ENCODE results near the gene GID8.

GID8 gene

DNA sequence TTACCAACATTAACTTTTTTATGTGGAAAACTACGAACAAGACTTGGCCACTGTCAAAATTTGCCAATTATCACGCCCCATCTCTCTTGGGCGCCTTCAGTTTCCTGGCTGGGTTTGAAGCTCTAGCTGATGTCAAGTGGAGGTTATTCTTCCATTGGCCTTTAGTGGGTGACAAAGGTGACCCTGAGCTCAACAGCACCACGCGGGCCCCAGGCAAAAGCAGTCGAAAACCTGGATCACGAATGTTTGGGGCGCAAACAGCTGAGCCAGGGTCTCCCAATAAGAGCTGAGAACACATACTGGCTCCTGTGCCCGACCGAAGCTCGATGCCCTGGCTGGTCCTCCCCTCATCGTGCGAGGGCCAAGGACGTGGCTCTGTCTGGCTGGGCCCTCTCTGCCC is 41.4 kb downstream of the GID8 start:
- Histone ChIP-seq H3K9me3 (ENCODE audit: control insufficient read depth, low read length) (no peaks in the 10 kb centered on the region), H3K27me3 (replicated peaks; ENCODE audit: control insufficient read depth, insufficient read depth, low read length) (peaks cover 83% of the 10 kb centered on the region), H3K4me3 (ENCODE audit: low read length) (no peak overlapping the region), H3K4me1 (ENCODE audit: control insufficient read depth, insufficient read depth, low read length) (no peaks in the 10 kb centered on the region), H3K9ac (ENCODE audit: low read length) (no peak overlapping the region), H3K36me3 (ENCODE audit: control insufficient read depth, insufficient read depth, low read length, severe bottlenecking) (no peaks in the 10 kb centered on the region)
- DNase-seq (ENCODE audit: low read depth), result no peak

DNA sequence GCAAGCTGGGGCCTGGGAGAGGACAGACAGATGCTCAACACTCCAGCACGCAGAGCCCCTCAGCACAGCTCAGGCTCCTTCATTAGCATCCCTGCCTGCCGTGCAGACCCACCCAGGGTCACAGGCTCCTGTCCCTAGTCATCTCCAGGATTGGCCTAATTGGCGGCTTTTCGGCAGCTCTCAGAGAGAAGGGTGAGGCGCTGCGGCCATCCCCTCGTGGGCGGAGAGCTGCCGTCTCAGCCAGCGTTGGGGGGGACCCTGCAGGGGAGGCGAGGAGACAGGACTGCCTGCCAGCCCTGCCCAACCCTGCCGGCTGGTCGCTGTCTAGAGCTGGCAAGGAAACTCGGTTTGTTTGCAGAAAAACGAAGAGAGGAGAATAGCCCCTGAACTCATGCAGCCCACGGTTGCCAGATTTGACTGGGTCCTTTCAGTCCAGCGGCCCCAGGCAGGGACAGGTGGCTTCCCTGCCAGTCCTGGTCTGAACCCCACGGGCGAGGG is 42.0 kb downstream of the GID8 start:
- Histone ChIP-seq H3K27me3 (replicated peaks; ENCODE audit: control insufficient read depth, insufficient read depth, low read length) (peaks cover 82% of the 10 kb centered on the region), H3K9ac (ENCODE audit: low read length) (no peak overlapping the region), H3K4me3 (ENCODE audit: low read length) (no peak overlapping the region), H3K36me3 (ENCODE audit: control insufficient read depth, insufficient read depth, low read length, severe bottlenecking) (no peaks in the 10 kb centered on the region), H3K4me1 (ENCODE audit: control insufficient read depth, insufficient read depth, low read length) (no peaks in the 10 kb centered on the region), H3K9me3 (ENCODE audit: control insufficient read depth, low read length) (no peaks in the 10 kb centered on the region)
- DNase-seq (ENCODE audit: low read depth), result no peak

DNA sequence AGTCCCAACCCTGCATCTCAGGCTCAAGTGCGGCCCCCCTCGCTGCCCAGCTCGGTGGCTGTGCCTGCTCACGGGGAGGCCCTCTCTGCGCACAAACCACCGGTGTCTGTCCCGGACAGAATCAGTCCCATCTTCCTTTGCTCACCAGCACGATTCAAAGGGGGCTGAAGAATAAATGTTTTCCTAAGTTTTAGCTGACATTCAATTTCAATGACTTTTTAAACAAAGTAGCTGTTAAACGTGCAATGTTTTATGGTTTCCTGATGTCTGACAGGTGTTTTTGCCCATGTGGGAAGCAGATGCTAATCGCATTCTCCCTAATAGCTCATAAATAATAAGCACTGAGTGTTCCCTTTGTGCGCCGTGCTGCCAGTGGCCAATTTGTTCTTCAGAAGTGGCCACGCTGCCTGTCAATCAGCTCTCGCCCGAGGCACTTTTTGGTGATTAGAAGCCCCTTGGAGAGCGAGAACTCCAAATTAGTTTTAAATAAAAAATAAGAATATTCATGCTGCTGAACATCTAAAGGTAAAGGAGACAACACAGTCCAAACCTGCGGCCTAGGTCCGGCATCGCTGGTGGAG is 42.5 kb downstream of the GID8 start:
- H3K9me3 ChIP-seq (ENCODE audit: control insufficient read depth, low read length), result no peaks in the 10 kb centered on the region
- peaks cover 82% of the 10 kb centered on the region for H3K27me3 ChIP-seq (replicated peaks; ENCODE audit: control insufficient read depth, insufficient read depth, low read length)
- H3K36me3 ChIP-seq (ENCODE audit: control insufficient read depth, insufficient read depth, low read length, severe bottlenecking), result no peaks in the 10 kb centered on the region
- no peak overlapping the region for H3K9ac ChIP-seq (ENCODE audit: low read length)
- DNase-seq (ENCODE audit: low read depth), result no peak
- H3K4me3 ChIP-seq (ENCODE audit: low read length), result no peak overlapping the region
- H3K4me1 ChIP-seq (ENCODE audit: control insufficient read depth, insufficient read depth, low read length), result no peaks in the 10 kb centered on the region

DNA sequence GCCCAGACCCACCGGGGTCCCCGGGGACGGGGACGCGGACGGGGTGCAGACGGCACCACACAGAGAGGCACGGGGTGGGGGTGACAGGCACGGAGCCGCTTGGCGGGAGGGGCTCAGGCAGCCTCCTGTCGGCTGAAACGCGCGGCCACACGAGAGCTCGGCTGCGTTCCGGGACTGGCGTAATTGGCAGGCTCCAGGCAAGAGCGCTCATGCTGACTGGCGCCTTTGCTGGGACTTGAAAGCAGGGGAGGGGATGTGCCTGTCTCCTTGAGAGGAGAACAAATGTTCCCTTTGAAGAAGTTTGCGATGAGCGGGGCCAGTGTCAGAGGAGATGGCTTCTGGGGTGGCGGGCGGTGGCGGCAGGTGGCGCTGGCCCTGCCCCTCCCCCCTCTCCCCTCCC is 43.0 kb downstream of the GID8 start:
- Histone ChIP-seq H3K36me3 (ENCODE audit: control insufficient read depth, insufficient read depth, low read length, severe bottlenecking) (no peaks in the 10 kb centered on the region), H3K4me3 (ENCODE audit: low read length) (no peak overlapping the region), H3K9ac (ENCODE audit: low read length) (no peak overlapping the region), H3K9me3 (ENCODE audit: control insufficient read depth, low read length) (no peaks in the 10 kb centered on the region), H3K27me3 (replicated peaks; ENCODE audit: control insufficient read depth, insufficient read depth, low read length) (peaks cover 83% of the 10 kb centered on the region), H3K4me1 (ENCODE audit: control insufficient read depth, insufficient read depth, low read length) (no peaks in the 10 kb centered on the region)
- DNase-seq (ENCODE audit: low read depth), result peak; percentile 39

DNA sequence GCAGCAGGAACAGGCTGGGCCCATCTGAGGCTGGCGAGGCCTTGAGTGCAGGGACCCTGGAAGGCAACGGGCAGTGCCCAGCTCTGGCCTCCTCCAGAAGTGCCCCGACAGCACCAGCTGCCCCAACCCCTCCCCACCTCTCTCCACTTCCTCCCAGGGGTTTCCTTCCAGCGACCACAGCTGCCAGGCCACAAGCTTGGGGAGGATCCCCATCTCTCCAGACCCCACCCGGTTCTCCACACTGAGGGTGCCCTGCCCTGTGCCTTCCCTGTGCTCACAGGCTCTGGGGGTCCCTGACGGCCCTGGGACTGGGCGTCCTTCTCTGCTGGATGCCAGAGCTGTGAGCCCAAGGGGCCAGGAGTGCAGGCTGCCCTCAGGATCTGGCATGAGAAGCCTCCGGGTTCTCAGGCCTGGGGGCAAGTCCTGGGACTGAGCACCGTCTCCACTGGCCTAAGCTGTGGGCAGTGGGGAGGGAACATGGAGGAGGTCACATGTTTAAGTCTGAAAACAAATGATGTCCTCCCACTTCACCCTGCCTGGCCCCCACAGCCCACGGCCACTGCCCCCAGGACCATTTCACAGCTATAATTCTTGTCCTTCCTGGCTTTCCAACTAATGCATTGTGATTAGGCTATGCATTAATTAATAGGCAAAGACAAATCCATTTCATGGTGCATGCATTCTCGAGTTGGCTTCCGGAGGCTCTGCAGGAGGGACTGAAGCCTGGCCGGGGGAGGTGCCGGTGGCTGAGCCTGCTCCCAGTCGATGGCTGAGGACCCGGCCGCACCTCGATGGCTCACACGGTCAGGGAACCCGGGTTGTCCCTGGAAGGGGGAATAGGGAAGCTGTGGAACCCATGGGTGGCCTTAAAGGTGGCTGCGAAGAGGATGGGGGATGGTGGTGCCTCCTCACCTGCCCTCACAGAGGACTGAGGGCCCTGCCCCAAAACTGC is 44.5 kb downstream of the GID8 start:
- Histone ChIP-seq H3K4me3 (ENCODE audit: low read length) (no peak overlapping the region), H3K9me3 (ENCODE audit: control insufficient read depth, low read length) (no peaks in the 10 kb centered on the region), H3K36me3 (ENCODE audit: control insufficient read depth, insufficient read depth, low read length, severe bottlenecking) (no peaks in the 10 kb centered on the region), H3K27me3 (replicated peaks; ENCODE audit: control insufficient read depth, insufficient read depth, low read length) (peaks cover 80% of the 10 kb centered on the region), H3K9ac (ENCODE audit: low read length) (no peak overlapping the region), H3K4me1 (ENCODE audit: control insufficient read depth, insufficient read depth, low read length) (no peaks in the 10 kb centered on the region)
- no peak for DNase-seq (ENCODE audit: low read depth)

DNA sequence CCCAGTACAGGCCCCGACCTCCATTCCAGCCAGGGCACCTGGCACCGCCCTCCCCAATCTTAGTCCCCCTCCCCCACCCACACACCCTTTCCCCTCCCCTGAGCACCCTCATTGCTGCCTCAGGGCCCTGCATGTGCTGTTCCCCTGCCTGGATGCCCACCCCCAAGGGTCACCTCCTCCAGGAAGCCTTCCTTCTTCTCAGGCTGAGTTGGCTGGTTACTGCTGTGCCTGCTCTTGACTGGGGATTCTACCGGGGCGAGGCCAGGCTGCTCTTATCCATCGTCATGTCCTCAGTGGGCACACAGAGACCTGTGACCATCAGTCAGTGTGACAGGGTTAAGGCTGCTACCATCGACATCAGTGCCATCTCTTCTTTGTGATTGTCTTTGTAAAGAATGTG is 45.3 kb downstream of the GID8 start:
- H3K36me3 ChIP-seq (ENCODE audit: control insufficient read depth, insufficient read depth, low read length, severe bottlenecking), result no peaks in the 10 kb centered on the region
- no peak for DNase-seq (ENCODE audit: low read depth)
- no peaks in the 10 kb centered on the region for H3K9me3 ChIP-seq (ENCODE audit: control insufficient read depth, low read length)
- H3K27me3 ChIP-seq (replicated peaks; ENCODE audit: control insufficient read depth, insufficient read depth, low read length), result peaks cover 77% of the 10 kb centered on the region
- no peaks in the 10 kb centered on the region for H3K4me1 ChIP-seq (ENCODE audit: control insufficient read depth, insufficient read depth, low read length)
- no peak overlapping the region for H3K9ac ChIP-seq (ENCODE audit: low read length)
- H3K4me3 ChIP-seq (ENCODE audit: low read length), result no peak overlapping the region

DNA sequence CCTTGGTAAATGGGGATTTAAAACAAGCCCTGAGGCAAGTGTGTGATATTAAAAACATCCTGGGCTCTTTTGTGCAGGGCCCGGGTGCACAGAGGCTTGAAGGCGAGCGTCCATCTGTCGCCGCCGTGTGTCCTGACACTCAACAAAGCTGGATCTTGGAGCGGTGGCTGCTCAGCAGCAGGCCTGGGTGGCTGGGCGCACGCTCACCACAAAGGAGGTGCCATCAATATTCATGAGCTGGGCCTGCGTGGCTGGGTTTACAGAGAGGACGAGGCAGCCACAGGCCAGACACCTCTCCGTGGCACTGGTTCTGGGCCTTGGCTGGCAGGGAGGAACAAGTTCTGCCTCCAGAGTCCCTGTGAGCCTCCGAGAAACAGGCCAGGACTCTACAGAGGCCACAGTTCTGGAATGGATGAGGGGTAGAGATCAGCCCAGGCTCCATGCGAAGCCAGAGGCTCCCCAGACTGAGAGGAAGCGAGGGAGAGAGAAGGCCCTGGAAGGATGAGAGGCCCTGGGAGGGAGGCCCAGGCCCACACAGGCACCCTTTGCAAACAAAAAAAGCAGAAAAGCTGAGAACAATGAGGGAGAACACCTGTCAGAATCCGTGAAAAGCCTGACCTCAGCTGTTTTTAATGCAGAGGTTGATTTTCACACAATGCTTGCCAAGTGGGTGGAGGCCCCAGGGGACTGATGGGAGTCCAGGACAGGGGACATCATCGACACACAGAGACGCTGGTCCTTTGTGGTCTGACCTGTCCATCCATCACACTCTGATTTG is 46.9 kb downstream of the GID8 start:
- Histone ChIP-seq H3K4me3 (ENCODE audit: low read length) (no peak overlapping the region), H3K36me3 (ENCODE audit: control insufficient read depth, insufficient read depth, low read length, severe bottlenecking) (no peaks in the 10 kb centered on the region), H3K27me3 (replicated peaks; ENCODE audit: control insufficient read depth, insufficient read depth, low read length) (peaks cover 71% of the 10 kb centered on the region), H3K4me1 (ENCODE audit: control insufficient read depth, insufficient read depth, low read length) (no peaks in the 10 kb centered on the region), H3K9ac (ENCODE audit: low read length) (no peak overlapping the region), H3K9me3 (ENCODE audit: control insufficient read depth, low read length) (no peaks in the 10 kb centered on the region)
- DNase-seq (ENCODE audit: low read depth), result no peak

DNA sequence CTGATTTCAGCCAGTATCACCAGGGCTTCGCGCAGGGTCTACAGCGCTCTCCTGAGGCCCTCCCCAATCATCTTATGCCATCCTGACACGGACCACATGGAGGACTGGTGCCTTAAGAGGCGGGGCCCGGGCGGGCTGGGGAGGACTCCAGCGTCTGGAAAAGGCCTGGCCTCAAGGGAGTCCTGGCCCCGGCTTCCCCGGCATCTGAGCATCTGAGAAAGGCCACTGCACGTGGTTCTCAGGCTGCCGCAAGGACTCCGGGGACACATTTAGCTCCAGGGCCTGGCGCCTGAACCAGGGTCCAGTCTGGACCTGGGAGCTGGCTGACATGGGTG is 47.5 kb downstream of the GID8 start:
- Histone ChIP-seq H3K4me3 (ENCODE audit: low read length) (no peak overlapping the region), H3K36me3 (ENCODE audit: control insufficient read depth, insufficient read depth, low read length, severe bottlenecking) (no peaks in the 10 kb centered on the region), H3K4me1 (ENCODE audit: control insufficient read depth, insufficient read depth, low read length) (no peaks in the 10 kb centered on the region), H3K9me3 (ENCODE audit: control insufficient read depth, low read length) (no peaks in the 10 kb centered on the region), H3K27me3 (replicated peaks; ENCODE audit: control insufficient read depth, insufficient read depth, low read length) (peaks cover 68% of the 10 kb centered on the region), H3K9ac (ENCODE audit: low read length) (no peak overlapping the region)
- no peak for DNase-seq (ENCODE audit: low read depth)

DNA sequence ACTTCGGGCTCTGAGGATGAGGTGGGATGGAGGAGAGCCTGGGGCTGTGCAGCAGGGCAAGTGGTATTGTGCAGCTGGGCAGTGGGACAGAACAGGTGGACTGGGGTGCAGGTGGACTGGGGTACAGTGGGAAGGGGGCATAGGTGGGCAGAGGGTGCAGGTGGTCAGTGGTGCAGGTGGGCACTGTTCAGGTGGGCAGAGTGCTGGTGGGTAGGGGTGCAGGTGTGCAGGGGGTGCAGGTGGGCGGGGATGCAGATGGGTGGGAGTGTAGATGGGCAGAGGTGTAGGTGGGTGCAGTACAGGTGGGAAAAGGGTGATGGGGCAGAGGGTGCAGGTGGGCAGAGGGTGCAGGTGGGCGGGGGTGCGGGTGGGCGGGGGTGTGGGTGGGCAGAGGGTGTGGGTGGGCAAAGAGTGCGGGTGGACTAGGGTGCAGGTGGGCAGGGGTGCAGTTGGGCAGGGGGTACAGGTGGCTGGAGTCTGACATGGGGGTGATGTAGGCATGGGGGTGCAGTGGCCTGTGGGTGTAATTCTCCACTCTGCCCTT is 48.4 kb downstream of the GID8 start:
- Histone ChIP-seq H3K9me3 (ENCODE audit: control insufficient read depth, low read length) (no peaks in the 10 kb centered on the region), H3K4me3 (ENCODE audit: low read length) (no peak overlapping the region), H3K4me1 (ENCODE audit: control insufficient read depth, insufficient read depth, low read length) (no peaks in the 10 kb centered on the region), H3K9ac (ENCODE audit: low read length) (no peak overlapping the region), H3K27me3 (replicated peaks; ENCODE audit: control insufficient read depth, insufficient read depth, low read length) (peaks cover 72% of the 10 kb centered on the region), H3K36me3 (ENCODE audit: control insufficient read depth, insufficient read depth, low read length, severe bottlenecking) (no peaks in the 10 kb centered on the region)
- no peak for DNase-seq (ENCODE audit: low read depth)

DNA sequence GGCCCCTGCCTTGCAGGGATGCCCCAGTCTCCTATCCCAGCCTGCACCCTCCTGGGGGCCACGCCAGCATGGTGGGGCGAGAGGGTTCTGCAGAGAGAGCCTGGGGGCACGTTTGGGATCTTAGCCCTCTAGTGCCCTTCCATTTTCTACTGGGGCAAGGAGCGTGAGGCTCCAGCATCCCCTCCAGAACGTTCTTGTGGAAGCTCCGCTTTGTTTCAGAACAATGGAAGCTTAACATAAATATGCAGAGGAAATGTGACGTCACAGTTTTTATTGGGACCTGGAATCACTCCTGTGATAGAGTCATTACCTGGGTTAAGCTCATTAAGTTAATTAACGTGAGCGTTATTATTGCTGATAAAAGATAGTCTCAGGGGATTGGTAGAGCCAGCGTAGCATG is 49.2 kb downstream of the GID8 start:
- Histone ChIP-seq H3K9me3 (ENCODE audit: control insufficient read depth, low read length) (no peaks in the 10 kb centered on the region), H3K36me3 (ENCODE audit: control insufficient read depth, insufficient read depth, low read length, severe bottlenecking) (no peaks in the 10 kb centered on the region), H3K4me3 (ENCODE audit: low read length) (no peak overlapping the region), H3K9ac (ENCODE audit: low read length) (no peak overlapping the region), H3K4me1 (ENCODE audit: control insufficient read depth, insufficient read depth, low read length) (no peaks in the 10 kb centered on the region), H3K27me3 (replicated peaks; ENCODE audit: control insufficient read depth, insufficient read depth, low read length) (peaks cover 71% of the 10 kb centered on the region)
- DNase-seq (ENCODE audit: low read depth), result no peak

DNA sequence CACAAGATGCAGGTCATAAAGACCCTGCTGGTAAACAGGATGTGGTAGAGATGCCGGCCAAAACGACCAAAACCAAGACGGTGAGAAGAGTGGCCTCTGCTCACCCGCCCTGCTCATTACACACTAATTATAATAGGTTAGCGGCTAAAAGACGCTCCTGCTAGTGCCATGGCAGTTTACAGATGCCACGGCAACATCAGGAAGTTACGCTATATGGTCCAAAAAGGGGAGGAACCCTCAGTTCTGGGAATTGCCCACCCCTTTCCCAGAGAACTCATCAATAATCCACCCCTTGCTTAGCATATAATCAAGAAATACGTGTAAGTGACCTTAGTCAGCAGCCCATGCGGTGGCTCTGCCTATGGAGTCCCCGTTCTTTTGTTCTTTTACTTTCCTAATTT is 51.3 kb downstream of the GID8 start:
- Histone ChIP-seq H3K9me3 (ENCODE audit: control insufficient read depth, low read length) (no peaks in the 10 kb centered on the region), H3K4me3 (ENCODE audit: low read length) (no peak overlapping the region), H3K9ac (ENCODE audit: low read length) (no peak overlapping the region), H3K36me3 (ENCODE audit: control insufficient read depth, insufficient read depth, low read length, severe bottlenecking) (no peaks in the 10 kb centered on the region), H3K27me3 (replicated peaks; ENCODE audit: control insufficient read depth, insufficient read depth, low read length) (peaks cover 72% of the 10 kb centered on the region), H3K4me1 (ENCODE audit: control insufficient read depth, insufficient read depth, low read length) (no peaks in the 10 kb centered on the region)
- no peak for DNase-seq (ENCODE audit: low read depth)

Data from adipocyte (in vitro differentiated cells).